SIG-M5 (cell line): ENCODE data around the gene TGM4.
"Not testable (repeated sequence)": the region's sequence is repeated elsewhere in the genome, so short reads cannot be mapped to it uniquely, and the experiment has no call there.

ENCODE experiments used
- DNase-seq: peaks from one replicate; lab custom pipeline; 2025; lab: John Stamatoyannopoulos, UW

The TGM4 gene

DNA sequence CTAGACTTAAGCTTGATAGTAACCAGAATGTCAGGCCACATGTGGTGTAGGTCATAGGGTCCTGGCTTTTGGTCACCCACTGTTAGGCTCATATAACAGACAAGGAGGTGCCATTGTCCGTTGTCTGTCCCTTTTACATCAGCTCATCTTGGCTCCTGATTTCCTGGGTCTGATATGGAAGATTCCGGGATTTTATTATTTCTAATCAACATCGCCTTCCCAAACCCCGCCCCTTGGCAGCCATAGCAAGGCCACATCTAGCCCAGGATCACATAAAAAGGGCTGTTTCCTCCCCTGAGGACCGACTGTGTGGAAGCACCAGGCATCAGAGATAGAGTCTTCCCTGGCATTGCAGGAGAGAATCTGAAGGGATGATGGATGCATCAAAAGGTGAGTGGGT, at the start of gene TGM4:
TGM4 (plus strand) TSS at position 301 of the 400 bp plus-strand sequence; CDS start at position 372, 71 bp downstream.
- DNase-seq = no peak

DNA sequence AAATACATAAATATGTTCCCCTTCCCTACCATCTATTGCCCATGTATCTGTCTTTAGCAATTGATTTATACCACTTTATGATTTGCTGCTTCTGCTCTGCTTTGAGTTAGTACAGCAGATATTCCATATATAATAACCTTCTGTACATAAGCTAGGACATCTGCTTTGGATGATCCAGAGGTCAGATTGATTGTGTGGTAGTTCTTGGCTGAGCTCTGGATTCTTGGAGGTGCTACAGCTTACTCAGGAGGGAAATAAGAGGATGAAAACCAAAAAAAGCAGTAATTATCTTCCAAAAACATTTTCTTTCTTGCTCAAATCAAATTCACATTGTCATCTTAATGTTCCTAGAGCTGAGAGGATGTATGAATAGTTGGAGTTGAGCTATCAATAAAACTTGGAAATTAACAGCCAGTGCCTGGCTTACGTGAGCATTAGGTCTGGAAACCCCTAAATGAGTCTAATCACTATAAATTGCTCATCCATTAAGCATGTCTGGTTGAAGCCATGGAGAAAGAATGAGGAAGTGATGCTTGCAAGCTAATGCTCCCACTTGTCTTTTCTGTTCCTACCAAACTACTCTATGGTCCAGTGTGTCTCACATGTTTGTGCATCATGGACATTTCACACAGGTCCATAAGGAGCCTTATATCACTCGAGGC, 49.0 kb upstream of the TGM4 start:
- no peak for DNase-seq

DNA sequence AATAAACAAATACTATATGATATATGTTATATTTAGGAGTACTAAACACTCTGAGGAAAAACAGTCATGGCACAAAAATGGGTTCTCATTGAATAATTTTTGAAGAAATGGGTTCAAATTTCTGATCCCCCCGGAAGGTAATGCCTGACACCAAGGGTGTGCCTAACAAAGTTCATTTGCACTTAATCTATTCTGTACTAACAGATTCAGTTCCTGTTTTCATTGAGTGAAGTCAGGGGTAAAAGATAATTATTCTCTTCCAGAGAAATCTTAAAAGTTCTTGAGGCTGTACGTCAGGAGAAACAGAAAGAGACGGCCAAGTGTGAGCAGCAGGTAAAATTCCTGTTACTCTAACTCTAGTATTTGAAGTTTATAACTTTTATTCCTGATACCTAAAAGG, 47.2 kb upstream of the TGM4 start:
- no peak for DNase-seq

DNA sequence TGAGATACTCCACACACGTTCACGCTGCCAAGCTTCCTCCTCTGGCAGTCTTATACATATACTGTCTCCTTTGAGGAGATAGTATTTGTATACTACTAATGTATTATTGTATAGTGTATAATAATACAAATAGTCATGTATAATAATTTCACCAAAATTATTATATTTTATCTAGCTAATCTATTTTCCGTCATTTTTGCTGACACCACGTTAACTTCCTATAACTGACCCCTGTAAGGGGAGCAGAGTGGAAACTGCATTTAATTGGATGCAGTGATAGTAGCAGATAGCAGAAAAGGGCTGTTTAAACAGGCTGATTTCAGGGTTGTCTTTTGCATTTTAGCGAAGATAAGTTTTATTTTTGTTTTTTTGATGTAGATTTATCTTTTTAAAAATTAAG, 43.2 kb upstream of the TGM4 start:
- no peak for DNase-seq

DNA sequence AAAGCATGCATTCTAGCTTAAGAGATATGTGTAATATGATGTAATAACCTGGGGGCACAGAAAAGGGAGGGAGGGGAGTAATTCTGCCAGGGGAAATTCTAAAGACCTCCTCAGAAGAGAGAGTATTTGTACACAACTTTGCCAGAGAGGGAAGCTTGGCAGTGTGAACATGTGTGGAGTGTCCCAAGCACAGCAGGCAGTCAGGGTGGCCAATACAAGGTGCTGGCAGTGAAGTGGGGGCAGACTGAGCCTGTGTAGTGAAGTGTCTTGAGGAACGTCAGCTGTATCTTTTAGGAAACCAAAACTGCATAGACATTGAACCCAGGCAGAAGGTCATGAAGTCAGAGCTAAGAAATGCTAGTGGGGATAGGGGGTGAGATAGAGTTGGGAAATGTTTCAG, 42.4 kb upstream of the TGM4 start:
- DNase-seq = no peak

DNA sequence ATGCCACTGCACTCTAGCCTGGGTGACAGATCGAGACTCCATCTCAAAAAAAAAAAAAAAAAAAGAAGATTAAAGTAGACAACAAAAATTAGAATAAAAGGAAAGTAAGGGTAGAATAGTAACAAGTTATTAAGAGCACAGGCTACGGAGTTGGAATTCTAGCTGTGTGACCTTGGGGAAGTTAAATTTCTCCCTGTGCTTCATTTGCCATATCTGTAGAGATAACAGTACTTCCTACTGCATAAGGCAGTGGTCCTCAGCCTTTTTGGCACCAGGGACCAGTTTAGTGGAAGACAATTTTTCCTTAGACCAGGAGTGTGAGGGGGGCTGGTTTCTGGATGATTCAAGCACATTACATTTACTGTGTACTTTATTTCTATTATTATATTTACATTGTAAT, 41.4 kb upstream of the TGM4 start:
- DNase-seq = no peak

DNA sequence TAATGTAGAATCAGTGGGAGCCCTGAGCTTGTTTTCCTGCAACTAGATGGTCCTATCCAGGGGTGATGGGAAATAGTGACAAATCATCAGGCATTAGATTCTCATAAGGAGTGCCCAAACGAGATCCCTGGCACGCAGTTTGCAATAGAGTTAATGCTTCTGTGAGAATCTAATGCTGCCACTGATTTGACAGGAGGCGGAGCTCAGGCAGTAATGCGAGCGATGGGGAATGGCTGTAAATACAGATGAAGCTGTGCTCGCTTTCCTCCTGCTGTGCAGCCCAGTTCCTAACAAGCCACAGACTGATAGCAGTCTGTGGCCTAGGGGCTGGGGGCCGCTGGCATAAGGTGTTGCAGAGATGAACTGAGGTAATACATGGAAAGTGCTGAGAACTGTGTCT, 41.0 kb upstream of the TGM4 start:
- DNase-seq = no peak

DNA sequence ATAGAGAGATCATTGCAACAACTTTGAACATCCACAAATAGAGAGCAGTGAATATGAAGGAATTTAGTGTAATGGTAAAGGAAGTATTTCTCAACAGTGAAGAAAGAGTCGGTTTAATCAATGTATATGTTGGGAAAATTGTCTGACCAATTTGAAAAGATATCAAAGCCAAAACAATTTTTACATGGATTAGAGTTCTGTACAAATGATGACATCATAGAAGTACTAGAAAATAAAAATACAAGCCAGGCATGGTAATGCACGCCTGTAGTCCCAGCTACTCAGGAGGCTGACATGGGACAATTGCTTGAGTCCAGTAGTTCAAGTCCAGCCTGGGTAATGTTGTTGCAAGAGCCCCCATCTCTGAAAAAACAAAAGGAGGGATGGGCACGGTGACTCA, 38.7 kb upstream of the TGM4 start:
- no peak for DNase-seq

DNA sequence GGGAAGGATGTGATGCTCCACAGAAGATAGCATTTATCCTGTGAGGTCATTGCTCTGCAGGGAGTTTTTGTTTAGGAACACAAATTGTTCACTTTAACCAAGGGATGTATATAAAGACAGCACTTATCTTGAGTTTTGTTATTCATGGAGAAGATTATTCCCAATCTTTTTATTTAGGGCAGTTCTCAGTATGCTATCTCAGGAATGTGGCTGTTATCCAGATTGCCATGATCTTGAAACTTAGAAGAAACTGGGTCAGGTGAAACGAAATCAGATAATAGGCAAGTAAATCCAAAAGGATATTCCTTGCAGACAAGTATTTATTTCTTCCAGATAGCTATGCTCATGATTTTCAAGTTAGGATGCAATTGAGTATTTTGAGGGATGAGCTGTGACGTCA, 32.0 kb upstream of the TGM4 start:
- no peak for DNase-seq

DNA sequence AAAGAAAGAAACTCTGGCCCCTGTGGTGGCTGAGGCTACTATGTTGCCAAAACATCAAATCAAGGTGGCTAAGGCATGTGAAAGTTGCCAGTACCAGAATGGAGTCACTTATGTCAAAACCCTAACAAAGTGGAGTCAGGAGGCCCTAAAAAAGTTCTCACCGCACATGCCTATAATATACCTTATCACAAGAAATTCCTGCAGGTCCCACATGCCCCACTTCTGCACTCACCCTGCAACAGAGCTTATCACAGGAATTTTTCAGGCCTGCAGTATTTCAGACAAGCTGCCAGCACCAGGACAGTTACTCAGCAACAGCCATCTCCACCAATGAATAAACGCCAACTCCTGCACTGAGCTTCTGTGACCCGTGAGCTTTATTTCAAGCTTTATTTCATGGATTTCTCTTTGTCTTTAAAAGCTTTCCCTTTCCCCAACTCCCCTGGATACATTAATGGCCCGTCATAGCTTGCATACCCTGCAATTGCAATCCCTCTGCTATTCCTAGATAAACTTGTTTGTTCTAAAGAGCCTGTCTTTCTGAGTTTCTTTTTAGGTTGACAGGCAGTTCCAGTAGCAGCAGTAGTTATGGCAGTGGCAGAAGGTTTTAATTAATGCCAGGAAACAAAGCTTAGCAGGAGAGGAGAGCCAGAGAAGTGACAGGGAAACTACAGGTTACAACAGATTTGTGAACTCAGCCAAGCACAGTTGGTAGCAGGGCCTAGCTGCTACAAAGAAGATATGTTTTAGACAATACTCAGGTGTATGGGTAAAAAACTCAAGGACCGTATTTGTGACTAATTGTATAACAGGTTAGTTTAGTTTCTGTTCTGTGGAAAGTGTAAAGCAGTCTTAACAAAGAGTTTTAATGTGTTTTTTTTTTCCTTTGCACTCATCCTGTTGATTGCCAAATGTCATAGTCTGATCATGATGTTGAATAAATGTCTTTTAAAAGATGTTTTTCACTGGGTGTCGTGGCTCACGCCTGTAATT, 28.6 kb upstream of the TGM4 start:
- DNase-seq = no peak

DNA sequence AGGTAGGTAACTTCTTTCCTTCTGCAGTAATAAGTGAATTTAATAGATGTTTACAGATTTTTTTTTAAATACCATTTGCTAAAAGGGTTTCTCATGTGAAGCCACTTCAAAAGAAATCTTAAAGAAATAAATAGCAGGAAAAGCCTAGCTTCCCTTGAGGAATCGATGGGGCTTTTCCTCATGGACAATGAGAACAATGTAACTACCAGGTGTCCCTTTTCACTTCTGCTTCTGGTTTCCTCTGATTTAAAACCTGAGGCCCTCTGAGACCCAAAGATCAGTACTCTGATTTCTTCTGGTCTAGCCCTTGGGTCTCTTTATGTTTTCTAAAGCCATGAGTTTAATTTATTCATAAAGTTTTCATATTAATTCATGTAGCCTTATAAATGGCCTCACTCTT, 25.8 kb upstream of the TGM4 start:
- no peak for DNase-seq

DNA sequence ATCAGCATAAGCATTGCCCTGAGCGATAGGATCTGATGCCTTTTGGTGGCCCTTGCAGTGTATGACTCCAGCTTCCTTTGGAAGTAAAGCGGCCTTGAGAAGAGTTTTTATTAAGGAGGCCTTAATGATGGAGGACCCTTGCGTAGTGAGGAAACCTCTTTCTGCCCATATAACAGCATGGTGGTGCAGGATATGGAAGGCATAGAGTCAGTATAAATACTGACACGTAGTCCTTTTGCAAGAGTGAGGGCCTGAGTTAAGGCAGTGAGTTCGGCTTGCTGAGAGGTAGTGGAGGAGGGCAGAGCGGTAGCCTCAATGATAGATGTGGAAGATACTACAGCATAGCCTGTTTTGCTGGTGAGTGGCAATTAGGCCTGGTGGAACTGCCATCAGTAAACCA, 17.7 kb upstream of the TGM4 start:
- not testable (repeated sequence) for DNase-seq

DNA sequence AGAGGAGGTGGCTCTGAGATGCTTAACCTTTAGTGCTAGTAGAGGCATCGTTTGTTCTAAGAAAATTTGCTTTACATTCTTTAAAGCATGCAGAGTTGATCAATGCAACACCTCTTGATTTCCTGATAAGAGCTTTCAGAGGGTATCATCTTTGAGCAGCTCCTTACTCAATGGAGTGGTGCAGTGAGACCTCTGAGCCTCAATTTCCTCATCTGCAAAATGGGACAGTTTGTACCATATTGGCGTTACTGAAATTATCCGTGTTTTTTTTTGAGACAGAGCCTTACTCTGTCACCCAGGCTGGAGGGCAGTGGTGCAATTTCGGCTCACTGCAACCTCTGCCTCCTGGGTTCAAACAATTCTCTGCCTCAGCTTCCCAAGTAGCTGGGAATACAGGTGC, 14.3 kb upstream of the TGM4 start:
- no peak for DNase-seq

DNA sequence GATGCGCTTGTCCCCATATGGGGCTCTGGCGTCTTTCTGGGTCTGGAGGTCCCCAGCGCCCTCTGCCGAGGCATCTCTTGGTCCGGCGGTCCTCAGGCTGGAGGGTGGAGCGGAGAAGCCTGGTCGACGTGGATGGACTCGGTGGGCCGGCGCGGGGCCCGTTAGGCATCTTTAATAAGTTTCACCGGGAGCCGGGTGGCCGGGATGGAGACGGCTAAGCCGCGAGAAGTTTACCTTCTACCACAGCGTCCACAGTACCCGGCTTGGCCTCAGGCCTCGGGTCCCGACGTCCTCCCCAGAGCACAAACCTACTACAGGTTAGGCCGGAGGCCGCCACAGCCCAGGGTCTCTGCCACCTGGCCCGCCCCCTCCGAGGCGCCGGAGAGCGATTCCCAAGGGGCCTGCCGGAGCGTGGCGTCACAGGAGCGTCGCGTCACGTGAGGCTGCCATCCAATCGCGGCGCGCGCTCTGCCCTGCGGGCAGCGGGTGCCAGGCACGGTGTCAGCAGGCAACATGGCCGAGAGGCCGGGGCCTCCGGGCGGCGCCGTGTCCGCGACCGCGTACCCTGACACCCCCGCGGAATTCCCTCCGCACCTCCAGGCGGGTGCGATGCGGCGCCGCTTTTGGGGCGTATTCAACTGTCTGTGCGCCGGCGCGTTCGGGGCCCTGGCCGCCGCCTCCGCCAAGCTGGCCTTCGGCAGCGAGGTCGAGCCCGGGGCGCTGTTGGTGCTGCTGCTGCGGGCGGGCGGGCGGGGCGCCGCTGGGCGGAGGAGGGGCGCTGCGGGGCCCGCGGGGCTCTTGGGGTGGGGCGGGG, 12.8 kb upstream of the TGM4 start, which contains the start of gene TMEM42:
TMEM42 (plus strand) TSS at position 501 of the 814 bp plus-strand sequence; CDS start at position 514, 13 bp downstream.
- DNase-seq = no peak

DNA sequence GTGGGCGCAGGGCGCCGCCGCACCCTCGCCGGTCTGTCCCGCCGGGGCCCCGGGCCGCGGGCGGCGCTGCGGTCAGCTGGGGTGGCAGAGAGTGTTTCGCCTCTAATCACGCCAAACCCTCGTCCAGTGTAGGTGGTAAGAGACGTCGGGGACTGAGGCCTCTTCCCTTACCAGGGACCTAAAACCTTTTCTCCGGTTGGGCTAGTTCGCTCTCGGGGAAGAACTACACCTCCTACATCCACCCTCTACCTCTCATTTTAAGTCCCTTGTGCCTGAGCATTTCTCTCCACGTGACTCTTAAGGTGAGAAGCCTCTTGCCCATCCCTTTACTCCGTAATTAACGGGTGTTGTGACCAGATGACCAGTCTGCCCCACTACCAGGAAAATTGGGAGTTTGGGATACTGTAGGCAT, 12.2 kb upstream of the TGM4 start:
- no peak for DNase-seq

DNA sequence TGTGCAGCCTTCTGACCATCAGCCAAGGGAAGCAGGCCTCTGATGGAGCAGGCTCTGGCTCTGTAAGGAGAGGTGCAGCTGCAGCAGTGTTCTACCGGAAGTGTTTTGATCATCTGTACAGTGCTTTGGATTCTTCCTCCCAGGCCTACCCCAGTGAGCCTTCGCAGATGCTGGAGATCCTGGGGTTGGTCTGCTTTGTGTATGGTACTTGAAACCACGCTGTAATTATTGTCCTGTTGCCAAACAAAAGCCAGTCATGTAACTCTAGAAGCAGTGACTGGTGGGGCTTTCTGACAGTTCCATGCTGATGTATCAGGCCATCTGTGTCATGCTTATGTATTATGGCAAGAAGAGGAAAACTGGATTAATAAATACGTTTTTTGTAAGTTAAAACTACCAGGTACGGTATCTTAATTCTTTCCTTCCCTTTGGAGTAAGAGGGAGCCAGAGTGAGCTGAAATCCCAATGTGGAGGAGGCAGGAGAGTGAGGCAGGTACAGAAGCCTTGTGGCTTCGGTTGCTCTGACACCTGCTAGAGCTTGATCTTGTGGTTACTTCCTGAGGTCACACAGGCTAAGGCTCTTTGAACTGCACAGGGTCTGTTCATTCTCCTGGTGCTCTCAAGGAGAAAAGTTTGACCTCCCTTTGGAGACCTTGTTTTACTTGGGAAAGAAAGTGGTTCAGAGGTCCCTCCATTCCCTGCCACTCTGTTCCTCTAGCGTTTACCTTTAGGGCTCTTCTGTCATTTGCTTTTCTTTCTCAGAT, 9.0 kb upstream of the TGM4 start:
- no peak for DNase-seq

DNA sequence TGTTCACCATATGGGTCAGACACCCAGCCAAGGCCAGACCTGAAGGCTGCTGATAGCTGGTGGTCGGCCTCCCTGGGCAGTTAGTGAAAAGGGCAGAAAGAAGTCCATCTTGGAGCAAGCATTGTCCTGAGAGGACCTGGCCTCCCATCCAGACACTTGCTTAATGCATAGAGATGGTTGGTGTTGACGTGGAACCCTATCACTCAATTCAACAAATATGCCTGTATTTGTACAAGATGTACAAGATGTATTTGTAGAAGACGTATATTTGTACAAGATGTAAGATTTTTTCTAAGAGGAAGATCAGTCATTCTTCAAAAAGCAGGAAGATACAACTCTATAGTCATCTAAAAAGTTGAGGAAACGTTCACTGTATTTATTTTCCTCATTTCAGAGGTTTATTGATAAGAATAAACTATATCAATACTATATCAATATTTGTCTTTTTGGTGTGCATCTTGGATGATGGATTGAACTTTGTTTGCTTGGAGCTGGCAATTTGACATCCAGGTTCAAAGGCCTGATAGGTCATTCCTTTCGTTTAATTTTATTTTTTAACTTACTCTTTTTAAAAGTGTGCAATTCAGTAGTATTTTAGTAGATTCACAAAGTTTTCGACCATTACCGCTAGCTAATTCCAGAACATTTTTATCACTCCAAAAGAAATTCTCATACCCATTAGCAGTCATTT, 6.8 kb upstream of the TGM4 start:
- DNase-seq = no peak

DNA sequence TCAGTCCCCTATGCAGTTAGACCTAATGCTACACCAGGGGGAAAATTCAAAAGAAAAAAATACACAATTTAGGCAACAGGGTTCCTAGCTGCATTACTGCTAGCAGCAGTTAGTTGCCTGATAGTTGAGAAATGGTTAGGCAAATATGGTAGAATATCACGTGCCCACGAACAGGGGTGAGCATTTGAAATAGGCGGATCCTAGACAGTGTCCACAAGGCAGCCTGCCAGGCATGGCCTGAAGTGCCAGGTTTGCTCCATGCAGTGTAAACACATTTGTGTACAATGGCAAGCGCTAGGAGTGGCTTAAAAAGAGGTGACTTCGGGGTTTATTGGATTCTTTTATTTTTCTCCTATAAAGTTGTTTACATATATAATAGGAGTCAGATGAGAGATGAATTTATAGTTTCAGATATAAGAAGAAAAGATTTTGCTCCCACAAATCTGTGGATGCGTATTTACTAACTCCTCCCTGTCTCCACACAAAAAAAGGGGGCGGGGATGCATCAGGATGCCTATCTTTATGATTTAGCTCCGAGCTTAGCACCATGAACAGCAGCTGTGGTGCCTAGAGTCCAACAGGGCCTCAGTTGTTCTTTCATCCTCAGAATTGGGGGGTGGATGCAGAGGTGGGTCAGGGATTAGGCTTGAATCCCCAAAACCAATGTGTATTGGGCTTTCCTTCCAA, 3.9 kb upstream of the TGM4 start:
- DNase-seq = no peak

DNA sequence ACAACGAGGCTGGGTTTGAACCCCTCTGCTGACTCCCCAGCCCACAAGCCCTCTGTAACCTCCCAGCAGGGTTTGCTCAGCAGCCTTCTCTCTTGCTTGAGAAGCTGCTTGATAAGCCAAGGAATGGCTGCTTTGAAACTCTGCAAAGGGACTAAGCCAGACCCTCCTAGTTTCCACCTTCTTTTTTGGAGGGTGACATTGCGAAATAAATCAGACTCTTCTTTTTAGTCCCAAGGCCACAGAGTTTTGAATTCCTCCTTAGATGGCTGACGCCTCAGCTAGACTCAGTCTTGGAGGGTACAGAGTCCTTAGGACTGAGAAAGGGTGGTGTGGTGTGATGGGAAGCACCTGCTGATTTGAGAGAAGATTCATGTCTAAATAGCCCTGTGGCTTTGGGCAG, 1.2 kb downstream of the TGM4 start:
- DNase-seq = no peak

DNA sequence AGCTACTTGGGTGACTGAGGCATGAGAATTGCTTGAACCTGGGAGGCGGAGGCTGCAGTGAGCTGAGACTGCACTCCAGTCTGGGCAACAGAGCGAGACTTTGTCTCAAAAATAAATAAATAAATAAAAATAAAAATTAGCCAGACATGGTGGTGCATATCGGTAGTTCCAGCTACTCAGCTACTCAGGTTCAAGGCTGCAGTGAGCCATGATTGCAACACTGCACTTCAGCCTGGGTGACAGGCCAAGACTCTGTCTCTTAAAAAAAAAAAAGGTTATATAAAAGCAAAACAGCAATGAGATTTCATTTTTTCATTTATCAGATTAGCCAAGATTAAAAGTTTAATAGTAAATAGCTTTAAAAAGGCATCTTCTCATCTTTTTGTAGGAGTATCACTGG, 2.9 kb downstream of the TGM4 start:
- no peak for DNase-seq
